HepG2 (cell line): Measurements from ENCODE around the gene YBX2. TPM values are rescaled to one million over a fixed set of nuclear protein-coding genes. Genes with fewer than 3 reads are reported as not detected.
A peak's percentile ranks its signal among the peaks of the same experiment; 100 is the strongest.

Experiments
- ARID5B ChIP-seq: IDR thresholded peaks from 2 replicates; pipeline ENCODE4 v1.4.0; 2020; ENCODE audit warnings: mild to moderate bottlenecking, missing genetic modification reagents
- ATRX ChIP-seq: sonication (generic); formaldehyde crosslinking; IDR thresholded peaks from 2 replicates; pipeline ENCODE4 v1.4.0; 2020; ENCODE audit warnings: missing genetic modification reagents, borderline replicate concordance
- EZH2 ChIP-seq: conservative IDR thresholded peaks from 2 replicates; pipeline ENCODE4 v1.6.1; 2012; ENCODE audit warnings: mild to moderate bottlenecking, low read depth, low read length, moderate library complexity
- FOXO1 ChIP-seq: sonication (generic); formaldehyde crosslinking; IDR thresholded peaks from 2 replicates; pipeline ENCODE4 v1.4.0; 2020; ENCODE audit warnings: missing genetic modification reagents
- GATAD2A ChIP-seq: IDR thresholded peaks from 2 replicates; pipeline ENCODE4 v1.6.1; 2016
- ISX ChIP-seq: sonication (generic); formaldehyde crosslinking; conservative IDR thresholded peaks from 2 replicates; pipeline ENCODE4 v1.5.0; 2020; ENCODE audit warnings: missing genetic modification reagents
- PRDM4 ChIP-seq: sonication (generic); formaldehyde crosslinking; IDR thresholded peaks from 2 replicates; pipeline ENCODE4 v1.9.0; 2021; ENCODE audit warnings: missing genetic modification reagents, borderline replicate concordance
- RELA ChIP-seq: sonication (generic); formaldehyde crosslinking; IDR thresholded peaks from 2 replicates; pipeline ENCODE4 v1.4.0; 2020; ENCODE audit warnings: missing genetic modification reagents
- REXO4 ChIP-seq: sonication (generic); formaldehyde crosslinking; IDR thresholded peaks from 2 replicates; pipeline ENCODE4 v1.8.0; 2022; ENCODE audit warnings: missing genetic modification reagents, mild to moderate bottlenecking, borderline replicate concordance
- RXRB ChIP-seq: IDR thresholded peaks from 2 replicates; pipeline ENCODE4 v1.6.1; 2016; ENCODE audit warnings: borderline replicate concordance, missing genetic modification reagents, missing compliant biosample characterization
- SRSF4 ChIP-seq: fragments of 200-400 bp; formaldehyde crosslinking; IDR thresholded peaks from one replicate; pipeline ENCODE4 v1.6.1; 2018; ENCODE audit warnings: mild to moderate bottlenecking, low read depth, low read length, moderate library complexity; ENCODE audit not compliant: poor library complexity, severe bottlenecking
- TMF1 ChIP-seq: sonication (generic); formaldehyde crosslinking; IDR thresholded peaks from 2 replicates; pipeline ENCODE4 v1.8.1; 2022; ENCODE audit warnings: low read depth, missing genetic modification reagents
- ZNF280D ChIP-seq: sonication (generic); formaldehyde crosslinking; IDR thresholded peaks from 2 replicates; pipeline ENCODE4 v1.5.1; 2020; ENCODE audit warnings: mild to moderate bottlenecking, missing genetic modification reagents
- ZNF335 ChIP-seq: sonication (generic); formaldehyde crosslinking; IDR thresholded peaks from 2 replicates; pipeline ENCODE4 v1.4.0; 2020; ENCODE audit warnings: missing genetic modification reagents
- ZNF367 ChIP-seq: sonication (generic); formaldehyde crosslinking; IDR thresholded peaks from 2 replicates; pipeline ENCODE4 v1.4.0; 2020; ENCODE audit warnings: missing genetic modification reagents, borderline replicate concordance
- ZNF639 ChIP-seq: conservative IDR thresholded peaks from 2 replicates; pipeline ENCODE4 v1.6.1; 2018; ENCODE audit warnings: missing genetic modification reagents
- ZNF644 ChIP-seq: IDR thresholded peaks from 2 replicates; pipeline ENCODE4 v1.6.1; 2016; ENCODE audit warnings: low read depth
- ZSCAN12 ChIP-seq: sonication (generic); formaldehyde crosslinking; IDR thresholded peaks from 2 replicates; pipeline ENCODE4 v1.9.0; 2021; ENCODE audit warnings: mild to moderate bottlenecking, missing genetic modification reagents
- ZSCAN31 ChIP-seq: sonication (generic); formaldehyde crosslinking; IDR thresholded peaks from 2 replicates; pipeline ENCODE4 v1.5.0; 2020; ENCODE audit warnings: low read depth, mild to moderate bottlenecking, missing genetic modification reagents
- polyA plus RNA-seq, 8 experiments: library from polyadenylated mRNA; depleted of rRNA in 3 of 8; stranded (reverse) in 7 of 8; unstranded in 1 of 8; fragments of >200 nt; fragmentation: Illumina TruSeq in 4 of 8; extraction: Trizol in 4 of 8; gene quantifications; 2 replicates each; pipeline versions ENCODE4 v1.2.1 to v1.2.3, GENCODE V29; 2011 to 2016; ENCODE audit warnings: low read depth in 4 of 8, missing spikeins in 1 of 8, mixed read lengths in 1 of 8; ENCODE audit not compliant: insufficient read depth in 1 of 8
- total RNA-seq, 5 experiments: library from RNA; depleted of rRNA; stranded (reverse); fragments of >200 nt; fragmentation: Illumina TruSeq; extraction: Trizol; gene quantifications; 2 replicates each; pipeline ENCODE4 v1.2.3, GENCODE V29; 2016; ENCODE audit warnings: low read depth in 1 of 5

Gene YBX2
- total and polyA plus RNA-seq, 2 of the 13 experiments (the other 11 are each of a cell fraction or from before 2014, with no cell fraction given), result 0.12 to 0.22 TPM

- TF ChIP-seq FOXO1 (CRISPR knock-in tag) (no peak), ZNF639 (CRISPR knock-in tag) (no peak), ZSCAN12 (CRISPR knock-in tag) (no peak; the same call in 1 of the 2 replicates), ZNF280D (CRISPR knock-in tag) (no peak), ARID5B (CRISPR knock-in tag) (no peak), ZSCAN31 (CRISPR knock-in tag) (no peak; the same call in 1 of the 2 replicates), ISX (CRISPR knock-in tag) (no peak), ZNF335 (CRISPR knock-in tag) (no peak), RXRB (CRISPR knock-in tag) (no peak; the same call in 1 of the 2 replicates), PRDM4 (CRISPR knock-in tag) (no peak), TMF1 (CRISPR knock-in tag) (no peak), ATRX (CRISPR knock-in tag) (no peak), EZH2 (no peak), ZNF644 (no peak), RELA (no peak), REXO4 (CRISPR knock-in tag) (no peak), ZNF367 (CRISPR knock-in tag) (no peak), GATAD2A (CRISPR knock-in tag) (peak; percentile 31), SRSF4 (no peak)
Observed at GRCh38 chr17:7241783-7242716, 52.4 kb downstream of the YBX2 start, which contains the start of gene GABARAP (continued).
